PC-9 (cell line): ENCODE results near the gene GALNT2. TPM values are rescaled to one million over a fixed set of nuclear protein-coding genes. Genes with fewer than 3 reads are reported as not detected.

Experiments used
- BruUV-seq: library from RNA; stranded (reverse); fragments of 400-500 nt; replicated peaks from 2 replicates; lab custom pipeline; 2021; lab: Mats Ljungman, UMichigan
- CTCF ChIA-PET: fragments of 300-600 bp; sonication (Branson Sonifier 250); formaldehyde crosslinking; loops from one replicate; lab custom pipeline; 2022; ENCODE audit warnings: antibody characterized with exemption; lab: Charles Lee
- POLR2A ChIA-PET: fragments of 300-600 bp; sonication (Branson Sonifier 250); formaldehyde crosslinking; loops from one replicate; lab custom pipeline; 2022; ENCODE audit warnings: antibody characterized with exemption; ENCODE audit not compliant: unreplicated experiment; lab: Charles Lee
- DNase-seq, 2 experiments: peaks; one replicate each; pipeline versions ENCODE4 v3.0.0 to v3.0.0-alpha.2; 2015 to 2022; ENCODE audit warnings: mixed read lengths in 1 of 2
- H2AFZ ChIP-seq: fragments of 200-600 bp; sonication (generic); 2 replicates; pipeline ENCODE4 v1.8.1; 2017; ENCODE audit warnings: antibody characterized with exemption
- H3F3A ChIP-seq: fragments of 200-600 bp; sonication (generic); 2 replicates; pipeline ENCODE4 v1.8.1; 2017; ENCODE audit warnings: antibody characterized with exemption, mild to moderate bottlenecking, low read depth; ENCODE audit not compliant: insufficient read depth
- H3K27ac ChIP-seq: fragments of 200-600 bp; sonication (generic); 2 replicates; pipeline ENCODE4 v1.6.1; 2016; ENCODE audit warnings: mixed run types
- H3K27me3 ChIP-seq: fragments of 200-600 bp; sonication (generic); 2 replicates; pipeline ENCODE4 v1.6.1; 2016; ENCODE audit warnings: low read depth, mixed run types; ENCODE audit not compliant: insufficient read depth
- H3K36me3 ChIP-seq: fragments of 200-600 bp; sonication (generic); 2 replicates; pipeline ENCODE4 v1.6.1; 2016; ENCODE audit warnings: low read depth, mixed run types
- H3K4me1 ChIP-seq: fragments of 200-600 bp; sonication (generic); replicated peaks from 2 replicates; pipeline ENCODE4 v1.6.1; 2016; ENCODE audit warnings: mixed run types; ENCODE audit not compliant: insufficient read depth
- H3K4me2 ChIP-seq: fragments of 200-600 bp; sonication (generic); 2 replicates; pipeline ENCODE4 v1.6.1; 2017; ENCODE audit warnings: mixed run types
- H3K4me3 ChIP-seq: fragments of 200-600 bp; sonication (generic); 2 replicates; pipeline ENCODE4 v1.6.1; 2016; ENCODE audit warnings: mixed run types
- H3K79me2 ChIP-seq: fragments of 200-600 bp; sonication (generic); 2 replicates; pipeline ENCODE4 v1.6.1; 2017; ENCODE audit warnings: low read depth, mixed run types
- H3K9me2 ChIP-seq: fragments of 200-600 bp; sonication (generic); 2 replicates; pipeline ENCODE4 v1.8.1; 2017; ENCODE audit warnings: mild to moderate bottlenecking; ENCODE audit not compliant: insufficient read depth
- H3K9me3 ChIP-seq: fragments of 200-600 bp; sonication (generic); 2 replicates; pipeline ENCODE4 v1.8.1; 2016; ENCODE audit warnings: low read depth; ENCODE audit not compliant: insufficient read depth
- H4K20me1 ChIP-seq: fragments of 200-600 bp; sonication (generic); 2 replicates; pipeline ENCODE4 v1.8.1; 2017; ENCODE audit not compliant: insufficient read depth
- EZH2 ChIP-seq: fragments of 200-600 bp; sonication (generic); IDR thresholded peaks from 2 replicates; pipeline ENCODE4 v1.8.0; 2017; ENCODE audit warnings: antibody characterized with exemption, low read depth
- intact Hi-C: fragments of 100-400 bp; cut with micrococcal nuclease; formaldehyde crosslinking; loops from one replicate; pipeline ENCODE4 v1.10.0; 2022; ENCODE audit not compliant: unreplicated experiment
- total RNA-seq: library from RNA; stranded (reverse); gene quantifications from 2 replicates; pipeline ENCODE4 v1.2.3, GENCODE V29; 2021
- TF ChIP-seq, protein P1 (sequence below): fragments of 200-600 bp; sonication (generic); conservative IDR thresholded peaks from 2 replicates; pipeline ENCODE4 v1.6.1; 2017; ENCODE audit warnings: mixed run types, antibody characterized with exemption, mild to moderate bottlenecking, moderate library complexity

The GALNT2 gene
- total RNA-seq, 1 experiment from 2014 or later: 121 TPM

DNA sequence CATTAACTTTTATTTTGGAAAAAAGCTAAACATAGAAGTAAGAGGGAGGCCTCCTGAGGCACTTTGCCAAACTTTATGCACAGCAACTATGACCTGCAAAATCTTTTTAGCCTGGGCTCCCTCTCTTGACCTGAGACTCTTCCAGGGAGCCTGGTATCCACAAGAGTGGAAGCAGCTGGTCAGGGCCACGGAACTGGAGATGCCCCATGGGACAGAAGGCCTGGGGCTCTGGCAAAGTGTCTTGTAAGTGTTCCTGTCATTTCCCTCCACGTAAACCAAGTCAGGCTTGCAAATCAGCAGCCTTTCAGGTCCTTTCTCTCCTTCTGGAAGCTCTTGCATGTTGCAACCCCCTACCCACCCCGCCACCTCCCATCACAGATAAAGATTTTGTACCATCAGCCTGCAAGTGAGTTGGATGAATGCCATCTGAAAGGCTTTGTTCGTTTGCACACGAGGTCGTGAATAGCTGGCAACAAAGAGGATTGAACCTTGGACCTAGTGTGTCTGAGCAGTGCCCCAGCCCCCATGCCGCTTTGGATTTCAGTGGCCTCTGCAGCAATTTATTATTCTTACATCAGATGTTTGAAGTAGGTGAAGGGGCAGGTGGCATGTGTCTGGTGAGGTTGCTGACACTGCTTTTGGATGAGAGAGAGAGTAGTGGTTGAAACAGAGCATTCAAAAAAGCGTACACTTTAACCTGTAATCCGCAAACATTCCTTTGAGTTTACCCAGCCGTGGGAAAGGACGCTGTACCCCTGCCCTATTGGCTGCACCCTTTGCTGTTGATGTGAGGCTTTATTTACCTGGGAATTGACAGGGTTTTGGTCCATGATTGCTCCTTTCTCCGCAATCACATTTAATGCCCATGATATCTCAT is 91.6 kb downstream of the GALNT2 start:
- no peak for TF ChIP-seq EZH2
- TF ChIP-seq, protein P1, sequence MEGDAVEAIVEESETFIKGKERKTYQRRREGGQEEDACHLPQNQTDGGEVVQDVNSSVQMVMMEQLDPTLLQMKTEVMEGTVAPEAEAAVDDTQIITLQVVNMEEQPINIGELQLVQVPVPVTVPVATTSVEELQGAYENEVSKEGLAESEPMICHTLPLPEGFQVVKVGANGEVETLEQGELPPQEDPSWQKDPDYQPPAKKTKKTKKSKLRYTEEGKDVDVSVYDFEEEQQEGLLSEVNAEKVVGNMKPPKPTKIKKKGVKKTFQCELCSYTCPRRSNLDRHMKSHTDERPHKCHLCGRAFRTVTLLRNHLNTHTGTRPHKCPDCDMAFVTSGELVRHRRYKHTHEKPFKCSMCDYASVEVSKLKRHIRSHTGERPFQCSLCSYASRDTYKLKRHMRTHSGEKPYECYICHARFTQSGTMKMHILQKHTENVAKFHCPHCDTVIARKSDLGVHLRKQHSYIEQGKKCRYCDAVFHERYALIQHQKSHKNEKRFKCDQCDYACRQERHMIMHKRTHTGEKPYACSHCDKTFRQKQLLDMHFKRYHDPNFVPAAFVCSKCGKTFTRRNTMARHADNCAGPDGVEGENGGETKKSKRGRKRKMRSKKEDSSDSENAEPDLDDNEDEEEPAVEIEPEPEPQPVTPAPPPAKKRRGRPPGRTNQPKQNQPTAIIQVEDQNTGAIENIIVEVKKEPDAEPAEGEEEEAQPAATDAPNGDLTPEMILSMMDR: no peak
- Histone ChIP-seq H3K4me1 (peaks cover 17% of the 10 kb centered on the region), H3K79me2 (peaks cover 18% of the 10 kb centered on the region; the same call in 1 of the 2 replicates), H3K27ac (peak overlapping the region; percentile 50), H3K4me2 (peak overlapping the region; percentile 52), H3K4me3 (no peak overlapping the region), H2AFZ (no peak overlapping the region), H3K27me3 (no peaks in the 10 kb centered on the region), H3K36me3 (no peaks in the 10 kb centered on the region), H3K9me3 (no peaks in the 10 kb centered on the region), H3K9me2 (no peaks in the 10 kb centered on the region), H3F3A (no peaks in the 10 kb centered on the region), H4K20me1 (no peaks in the 10 kb centered on the region)
- no peak for DNase-seq
- POLR2A ChIA-PET: interaction anchor here (0.5 kb wide), 1 partner anchor 67 kb away, joined by 5 read pairs; no protein-coding TSS in a partner anchor
- no TSS peak for BruUV-seq
- CTCF ChIA-PET: no interaction called here
- intact Hi-C loops: no loop called here

DNA sequence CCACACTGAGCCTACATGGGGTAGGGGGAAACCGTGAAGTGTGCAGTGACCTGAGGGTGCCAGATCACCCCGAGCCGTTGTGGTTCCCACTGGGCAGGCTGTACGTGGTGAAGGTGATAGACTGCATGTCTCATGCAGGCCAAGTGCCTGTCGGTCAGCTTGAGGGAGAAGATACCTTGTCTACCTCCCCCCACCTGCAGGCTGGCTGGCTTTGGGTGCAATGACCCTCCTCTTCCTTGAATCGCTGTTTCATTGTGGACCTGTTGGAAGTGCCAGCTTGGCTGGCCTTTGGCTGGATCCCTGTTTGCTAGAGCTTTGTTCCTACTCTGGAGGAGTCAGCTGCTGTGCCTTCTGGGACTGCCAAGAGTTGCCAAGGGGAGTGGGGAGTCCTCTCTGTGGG is 92.5 kb downstream of the GALNT2 start:
- POLR2A ChIA-PET: no interaction called here
- no peaks in the 10 kb centered on the region for H3K36me3 ChIP-seq
- no peaks in the 10 kb centered on the region for H3F3A ChIP-seq
- no peaks in the 10 kb centered on the region for H3K27me3 ChIP-seq
- no peaks in the 10 kb centered on the region for H3K9me3 ChIP-seq
- peaks cover 12% of the 10 kb centered on the region; the same call in 1 of the 2 replicates for H3K79me2 ChIP-seq
- no peak overlapping the region for H3K4me3 ChIP-seq
- TF ChIP-seq, protein P1: no peak
- no peak for TF ChIP-seq EZH2
- H3K27ac ChIP-seq: peak overlapping the region; percentile 20
- no peaks in the 10 kb centered on the region for H3K9me2 ChIP-seq
- intact Hi-C loops: no loop called here
- DNase-seq: no peak
- H3K4me2 ChIP-seq: no peak overlapping the region
- peaks cover 17% of the 10 kb centered on the region for H3K4me1 ChIP-seq
- BruUV-seq: no TSS peak
- no peaks in the 10 kb centered on the region for H4K20me1 ChIP-seq
- no peak overlapping the region for H2AFZ ChIP-seq
- CTCF ChIA-PET: no interaction called here

DNA sequence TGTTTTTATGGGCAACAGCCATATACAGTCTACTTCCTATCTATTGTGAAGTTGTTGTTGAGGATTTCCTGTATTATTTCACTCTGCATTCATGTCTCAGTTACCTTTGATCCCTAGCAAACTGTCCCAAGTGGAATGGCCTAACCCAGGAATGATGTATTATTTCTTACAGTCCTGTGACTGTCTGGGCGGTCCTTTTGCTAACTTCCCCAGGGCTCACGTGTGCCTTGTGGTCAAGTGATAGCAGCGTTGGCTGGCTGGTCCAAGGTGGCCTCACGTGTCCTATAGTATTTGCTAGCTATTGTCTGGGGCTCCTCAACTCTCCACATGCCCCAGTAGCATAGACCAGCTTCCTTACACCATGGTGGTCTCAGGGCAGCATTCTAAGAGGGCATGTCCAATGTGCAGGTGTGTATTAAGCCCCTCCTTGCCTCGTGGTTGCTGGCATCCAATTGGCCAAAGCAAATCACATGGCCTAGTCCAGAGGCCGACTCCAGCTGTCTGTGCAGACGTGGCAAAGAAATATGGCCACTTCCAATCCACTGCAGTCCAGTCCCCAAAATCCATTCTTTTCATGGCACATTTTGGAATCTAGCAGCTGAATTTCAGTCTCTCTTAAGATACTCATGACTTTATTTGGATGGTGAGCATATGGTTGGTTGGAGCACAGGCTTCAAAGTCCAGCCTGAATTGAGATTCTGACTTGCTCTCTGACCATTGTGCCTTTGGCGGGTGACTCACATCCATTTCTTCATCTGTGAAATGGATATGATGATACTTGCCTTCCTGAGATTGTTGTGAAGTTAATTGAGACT is 94.1 kb downstream of the GALNT2 start:
- intact Hi-C loops: loop anchor here (10.0 kb wide), 2 partner anchors 306 to 496 kb away; no protein-coding TSS in a partner anchor
- Histone ChIP-seq H2AFZ (no peak overlapping the region), H3F3A (no peaks in the 10 kb centered on the region), H4K20me1 (no peaks in the 10 kb centered on the region), H3K36me3 (no peaks in the 10 kb centered on the region), H3K4me1 (peaks cover 17% of the 10 kb centered on the region), H3K9me2 (no peaks in the 10 kb centered on the region), H3K27ac (no peak overlapping the region), H3K27me3 (no peaks in the 10 kb centered on the region), H3K4me3 (no peak overlapping the region), H3K4me2 (no peak overlapping the region), H3K79me2 (peaks cover 12% of the 10 kb centered on the region; the same call in 1 of the 2 replicates), H3K9me3 (no peaks in the 10 kb centered on the region)
- no peak for DNase-seq
- POLR2A ChIA-PET: no interaction called here
- CTCF ChIA-PET: no interaction called here
- TF ChIP-seq, protein P1: no peak
- TF ChIP-seq EZH2: no peak
- no TSS peak for BruUV-seq
